GM19463 (cell line): ENCODE measurements around the gene LTC4S.
"Not testable (repeated sequence)": the region's sequence is repeated elsewhere in the genome, so short reads cannot be mapped to it uniquely, and the experiment has no call there.

ENCODE experiments used
- ATAC-seq: cut with Tn5 transposase; IDR thresholded peaks from one replicate; pipeline ENCODE4 v1.9.1; 2021; ENCODE audit warnings: mild to moderate bottlenecking, moderate library complexity; ENCODE audit not compliant: unreplicated experiment

The LTC4S gene, protein sequence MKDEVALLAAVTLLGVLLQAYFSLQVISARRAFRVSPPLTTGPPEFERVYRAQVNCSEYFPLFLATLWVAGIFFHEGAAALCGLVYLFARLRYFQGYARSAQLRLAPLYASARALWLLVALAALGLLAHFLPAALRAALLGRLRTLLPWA

DNA sequence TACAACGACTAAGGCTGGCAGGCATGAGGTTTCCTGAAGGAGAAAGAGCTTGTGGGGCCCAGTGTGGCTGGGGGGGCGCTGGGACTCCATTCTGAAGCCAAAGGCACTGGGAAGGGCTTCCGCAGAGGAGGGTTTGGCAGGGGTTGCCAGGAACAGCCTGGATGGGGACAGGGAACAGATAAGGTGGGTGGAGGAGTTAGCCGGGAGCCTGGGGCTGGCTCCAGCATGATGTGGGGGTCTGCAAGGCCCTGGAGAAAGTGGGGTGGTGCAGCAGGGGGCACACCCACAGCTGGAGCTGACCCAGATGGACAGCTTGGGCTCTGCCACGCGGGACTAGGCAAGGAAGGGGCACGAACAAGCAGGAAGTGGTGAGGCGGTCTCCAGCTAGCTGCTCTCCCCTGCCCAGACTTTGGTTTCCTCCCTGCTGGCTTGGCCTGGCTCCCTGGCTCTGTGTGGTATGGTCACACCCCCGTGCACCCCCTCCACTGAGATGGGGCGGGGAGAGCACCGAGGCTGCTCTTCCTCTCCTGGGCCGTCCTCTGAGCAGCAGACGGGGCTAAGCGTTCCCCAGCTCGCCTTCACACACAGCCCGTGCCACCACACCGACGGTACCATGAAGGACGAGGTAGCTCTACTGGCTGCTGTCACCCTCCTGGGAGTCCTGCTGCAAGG is at the start of gene LTC4S:
TSS of gene LTC4S (plus strand) at position 519 of the 672 bp plus-strand sequence. CDS start at position 614, 95 bp downstream.
- ATAC-seq, result no peak

DNA sequence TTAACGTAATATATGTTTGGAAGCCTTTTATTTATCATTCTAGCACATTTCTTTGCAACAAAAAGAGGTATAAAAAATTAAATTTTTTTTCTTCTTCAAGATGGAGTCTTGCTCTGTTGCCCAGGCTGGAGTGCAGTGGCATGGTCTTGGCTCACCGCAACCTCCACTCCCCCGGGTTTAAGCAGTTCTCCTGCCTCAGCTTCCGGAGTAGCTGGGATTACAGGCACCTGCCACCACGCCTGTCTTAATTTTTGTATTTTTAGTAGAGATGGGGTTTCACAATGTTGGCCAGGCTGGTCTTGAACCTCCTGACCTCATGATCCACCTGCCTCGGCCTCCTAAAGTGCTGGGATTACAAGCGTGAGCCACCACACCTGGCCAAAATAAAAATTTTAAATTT is 49.7 kb upstream of the LTC4S start:
- ATAC-seq, result not testable (repeated sequence)

DNA sequence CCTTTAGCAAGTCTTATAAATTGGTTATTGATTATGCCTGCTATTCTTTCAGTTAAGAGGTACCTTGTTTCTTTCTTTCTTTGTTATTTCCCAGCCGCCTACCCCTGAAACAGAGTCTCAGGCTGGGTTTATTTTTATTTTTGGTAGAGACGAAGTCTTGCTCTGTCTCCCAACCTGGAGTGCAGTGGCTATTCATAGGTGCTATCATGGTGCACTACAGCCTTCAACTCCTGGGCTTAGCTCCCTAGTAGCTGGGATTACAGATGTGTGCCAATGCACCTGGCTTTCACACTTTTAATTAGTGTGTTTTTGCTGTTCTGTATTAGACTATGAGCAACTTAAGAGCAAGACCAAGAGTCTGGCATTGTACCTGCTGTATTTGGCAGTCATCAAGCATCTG is 46.9 kb upstream of the LTC4S start:
- no peak for ATAC-seq

DNA sequence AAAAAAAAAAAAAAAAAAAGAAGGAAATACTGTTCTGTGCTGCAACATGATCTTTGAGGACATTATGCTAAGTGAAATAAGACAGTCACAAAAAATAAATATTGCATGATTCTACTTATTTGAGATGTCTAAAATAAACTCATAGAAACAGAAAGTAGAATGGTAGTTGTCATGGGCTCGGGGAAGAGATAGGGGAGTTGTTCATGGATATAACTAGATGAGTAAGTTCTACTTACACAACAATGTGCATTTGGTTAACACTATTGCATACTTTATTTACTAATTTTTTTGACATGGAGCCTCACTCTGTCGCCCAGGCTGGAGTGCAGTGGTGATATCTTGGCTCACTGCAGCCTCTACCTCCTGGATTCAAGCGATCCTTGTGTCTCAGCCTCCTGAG is 46.0 kb upstream of the LTC4S start:
- no peak for ATAC-seq

DNA sequence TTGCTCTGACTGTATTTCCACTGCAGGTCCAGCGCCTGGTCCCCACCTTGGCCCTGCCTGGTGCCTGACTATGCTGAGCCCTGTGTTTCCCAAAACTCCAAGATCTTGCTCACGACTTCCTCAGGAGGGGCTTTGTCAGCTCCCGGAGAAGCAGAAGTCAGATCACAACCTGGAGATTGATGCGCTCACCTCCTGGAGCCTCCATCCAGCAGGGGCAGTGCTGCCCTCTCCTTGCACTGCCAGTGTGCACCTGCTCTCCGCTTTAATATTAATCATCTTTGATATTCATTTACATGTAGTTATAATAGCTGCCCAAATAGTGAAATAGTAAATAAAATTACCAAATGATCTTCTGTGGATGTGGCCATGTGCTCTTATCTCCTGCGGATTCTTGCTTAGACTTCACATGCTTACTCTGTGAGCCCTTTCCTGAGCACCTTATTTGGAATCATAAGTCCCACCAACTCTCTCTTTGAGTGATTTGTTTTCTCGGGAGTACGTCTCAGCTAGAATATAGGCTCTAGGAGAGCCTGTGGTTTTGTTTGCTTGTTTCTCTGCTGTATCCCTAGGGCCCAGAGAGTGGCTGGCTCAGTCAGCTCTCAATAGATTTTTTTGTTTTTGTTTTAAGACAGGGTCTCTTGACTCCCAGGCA is 43.8 kb upstream of the LTC4S start:
- no peak for ATAC-seq

DNA sequence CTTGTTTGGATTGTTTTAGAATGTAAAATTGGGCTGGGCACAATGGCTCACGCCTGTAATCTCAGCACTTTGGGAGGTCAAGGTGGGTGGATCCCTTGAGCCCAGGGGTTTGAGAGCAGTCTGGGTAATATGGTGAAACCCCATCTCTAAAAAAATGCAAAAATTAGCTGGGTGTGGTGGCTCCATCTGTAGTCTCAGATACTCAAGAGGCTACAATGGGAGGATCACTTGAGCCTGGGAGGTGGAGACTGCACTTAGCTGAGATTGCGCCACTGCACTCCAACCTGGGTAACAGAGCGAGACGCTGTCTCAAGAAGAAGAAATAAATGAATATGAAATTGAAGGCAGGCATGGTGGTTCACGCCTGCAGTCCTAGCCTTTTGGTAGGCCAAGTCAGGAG is 39.8 kb upstream of the LTC4S start:
- no peak for ATAC-seq

DNA sequence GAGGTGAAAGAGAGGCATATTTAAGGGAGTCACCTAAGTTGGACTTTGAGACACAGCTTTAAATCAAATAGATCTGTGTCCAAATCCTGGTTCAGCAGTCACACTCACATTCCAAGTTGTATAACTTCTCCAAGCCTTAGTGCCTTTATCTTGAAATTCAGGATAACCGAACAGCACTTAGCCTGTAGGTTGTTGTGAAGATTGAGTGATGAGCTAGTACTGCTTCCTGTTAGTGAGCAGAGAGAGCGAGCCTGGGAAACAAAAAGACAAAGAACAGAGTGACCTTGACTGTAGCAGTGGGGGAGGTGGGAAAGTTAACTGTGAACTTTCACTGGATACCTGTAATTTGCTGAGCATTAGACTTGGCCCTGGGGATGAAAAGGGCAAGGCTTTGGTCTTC is 38.8 kb upstream of the LTC4S start:
- no peak for ATAC-seq

DNA sequence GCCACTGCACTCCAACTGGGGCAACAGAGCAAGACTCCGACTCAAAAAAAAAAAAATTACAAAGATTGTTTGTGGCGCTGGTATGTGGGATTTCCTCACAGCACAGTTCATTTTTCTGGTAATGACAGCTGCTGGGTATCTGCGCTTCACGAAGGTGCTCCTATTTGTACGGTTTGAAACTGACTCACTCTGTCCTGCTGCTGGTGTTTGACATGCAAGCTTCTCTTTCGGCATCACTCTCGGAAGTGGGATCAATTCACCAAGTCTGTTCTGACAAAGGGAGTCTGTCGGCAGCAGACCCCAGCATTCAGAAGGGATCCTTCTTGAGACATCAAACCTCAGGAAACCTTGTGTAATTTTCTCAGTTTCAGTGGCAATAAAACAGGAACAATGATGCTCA is 34.8 kb upstream of the LTC4S start:
- ATAC-seq, result no peak

DNA sequence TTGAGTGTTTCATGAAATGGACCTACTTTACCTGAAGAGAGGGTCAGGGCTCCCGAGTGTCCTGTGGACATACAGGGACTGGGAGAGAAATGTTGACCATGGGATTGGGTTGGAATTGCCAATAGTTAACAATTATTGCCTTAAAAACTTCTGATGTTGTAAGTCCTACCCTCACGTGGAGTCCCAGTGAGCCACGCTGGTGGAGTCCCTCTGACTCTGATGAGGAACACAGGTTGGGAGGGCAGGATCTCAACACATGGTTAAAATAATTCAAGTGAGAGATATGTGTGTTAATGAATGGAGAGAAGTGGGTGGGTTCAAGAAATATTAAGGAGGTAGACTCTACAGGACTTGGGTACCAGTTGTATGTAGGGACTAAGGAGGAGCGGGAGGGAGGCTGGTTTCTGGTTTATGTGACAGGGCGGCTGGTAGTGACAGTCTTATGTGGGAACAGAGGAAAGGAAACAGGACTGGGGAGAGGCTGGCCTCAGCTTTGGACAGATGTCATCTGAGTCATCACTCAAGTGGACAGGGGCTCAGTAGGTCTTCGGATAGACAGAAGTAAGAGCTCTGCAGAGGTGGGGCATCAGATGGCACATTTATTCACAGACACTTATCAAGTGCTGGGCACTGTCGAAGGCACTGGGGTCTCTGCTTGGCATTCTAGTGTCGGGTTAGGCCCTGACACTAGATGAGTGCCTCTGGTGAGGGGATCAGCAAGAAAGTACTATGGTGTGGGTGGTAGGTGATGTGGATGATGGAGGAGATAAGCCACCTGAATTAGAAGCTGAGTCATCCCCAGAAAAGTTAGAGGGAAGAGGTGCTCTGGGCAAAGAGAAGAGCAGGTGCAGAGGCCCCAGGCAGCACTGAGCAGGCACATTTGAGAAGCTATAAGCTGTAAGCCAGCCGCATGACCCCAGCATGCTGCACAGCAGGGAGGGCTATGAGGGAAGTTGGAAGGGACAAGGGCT is 33.9 kb upstream of the LTC4S start:
- peak; percentile 67 for ATAC-seq

DNA sequence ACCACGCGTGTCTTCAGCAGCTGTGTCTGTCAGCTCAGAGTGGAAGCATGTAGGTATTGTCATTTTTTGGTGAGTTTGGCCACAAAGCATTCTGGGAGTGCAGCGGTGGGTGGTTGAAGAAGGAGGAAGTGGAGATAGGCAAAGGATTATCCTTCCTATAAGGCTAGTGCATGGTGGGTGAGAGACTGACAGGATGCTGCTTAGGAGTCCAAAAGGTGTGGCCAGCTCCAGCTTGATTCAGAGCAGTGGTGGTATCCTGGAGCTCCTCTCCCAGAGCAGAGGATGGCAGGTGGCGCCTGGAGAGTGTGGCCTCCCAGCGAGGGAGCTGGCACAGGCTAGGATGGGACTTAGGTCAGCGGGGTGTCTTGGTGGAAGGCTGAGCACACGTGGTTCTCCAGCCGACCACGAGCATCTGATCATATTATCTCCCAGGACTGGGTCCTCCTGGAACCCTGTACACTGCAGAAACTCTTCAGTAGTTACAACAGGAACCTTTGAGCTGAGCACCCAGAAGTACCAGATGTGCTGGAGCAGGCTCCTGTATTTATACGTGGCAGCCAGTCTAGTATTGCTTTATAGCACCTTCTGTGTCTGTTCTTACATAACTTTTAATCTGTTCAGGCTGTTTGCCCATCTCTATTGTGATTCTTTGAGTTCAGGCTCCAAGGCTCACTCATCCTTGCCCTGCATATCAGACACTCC is 31.6 kb upstream of the LTC4S start:
- ATAC-seq, result no peak

DNA sequence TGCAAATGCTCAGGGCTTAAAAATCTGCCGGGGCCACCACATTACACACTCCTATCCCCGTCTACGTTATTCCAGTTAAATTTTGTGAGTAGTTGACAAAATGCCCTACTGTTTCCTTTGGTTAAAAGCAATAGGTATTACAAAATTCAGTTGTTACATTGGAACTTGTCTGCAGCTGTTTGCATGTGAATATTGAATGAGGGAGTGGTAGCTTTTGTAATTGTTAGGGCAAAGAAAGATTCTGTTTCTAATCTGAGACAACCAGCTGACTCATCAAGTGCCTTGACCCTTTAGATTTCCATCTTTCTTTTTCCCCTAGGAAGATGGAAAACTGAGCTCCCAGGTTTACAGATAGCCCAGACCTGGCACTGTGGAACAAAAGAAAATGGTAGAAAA is 31.0 kb upstream of the LTC4S start:
- ATAC-seq, result no peak

DNA sequence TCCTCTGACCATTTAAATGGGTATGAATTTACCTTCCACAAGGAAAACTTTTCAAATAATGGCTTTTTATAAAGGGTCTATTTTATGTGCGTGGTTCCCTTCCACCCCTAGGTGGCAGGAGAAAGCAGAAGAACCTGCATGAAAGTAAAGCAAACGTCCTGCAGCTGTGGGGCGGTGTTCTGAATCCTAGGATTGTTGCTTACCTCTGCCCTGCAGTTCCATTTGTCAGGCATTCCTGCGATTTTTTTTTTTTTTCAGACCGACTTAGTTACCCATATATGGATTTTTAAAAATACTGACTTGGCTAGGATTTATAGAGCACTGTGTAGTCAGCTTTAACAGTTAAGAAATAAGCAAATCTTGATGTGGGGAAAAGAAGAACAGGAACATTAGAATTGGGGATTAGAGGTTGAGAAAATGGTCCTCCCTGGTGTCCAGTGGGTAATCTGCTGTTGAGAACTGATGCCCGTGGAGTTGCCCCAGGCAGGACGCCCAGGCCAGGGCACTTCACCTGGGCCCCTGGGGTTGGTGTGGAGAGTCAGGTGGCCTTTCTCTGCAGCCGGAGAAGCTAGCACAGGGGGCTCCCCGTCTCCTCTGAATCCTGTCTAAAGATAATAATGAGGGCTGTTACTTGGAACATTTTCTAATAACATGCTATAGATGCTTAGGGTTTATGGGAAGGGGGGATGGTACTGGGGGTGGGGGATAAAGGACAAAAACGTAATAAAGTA is 30.4 kb upstream of the LTC4S start:
- peak; percentile 55 for ATAC-seq

DNA sequence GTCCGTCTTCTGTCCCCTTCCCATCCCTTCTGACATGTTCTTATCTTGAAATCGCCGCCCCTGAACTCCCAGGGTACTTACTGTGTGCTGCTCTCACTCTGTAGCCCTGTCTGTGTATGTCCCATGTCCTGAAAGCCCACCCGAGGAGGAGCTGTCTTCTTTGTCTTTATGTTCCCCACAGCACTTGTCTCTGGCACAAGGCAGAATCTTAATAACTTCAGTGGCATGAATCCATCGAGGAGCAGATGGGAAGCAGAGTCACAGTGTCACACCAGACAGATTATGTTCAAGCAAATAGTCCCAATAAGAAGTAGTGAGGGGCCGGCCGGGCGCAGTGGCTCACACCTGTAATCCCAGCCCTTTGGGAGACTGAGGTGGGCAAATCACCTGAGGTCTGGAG is 29.7 kb upstream of the LTC4S start:
- no peak for ATAC-seq

DNA sequence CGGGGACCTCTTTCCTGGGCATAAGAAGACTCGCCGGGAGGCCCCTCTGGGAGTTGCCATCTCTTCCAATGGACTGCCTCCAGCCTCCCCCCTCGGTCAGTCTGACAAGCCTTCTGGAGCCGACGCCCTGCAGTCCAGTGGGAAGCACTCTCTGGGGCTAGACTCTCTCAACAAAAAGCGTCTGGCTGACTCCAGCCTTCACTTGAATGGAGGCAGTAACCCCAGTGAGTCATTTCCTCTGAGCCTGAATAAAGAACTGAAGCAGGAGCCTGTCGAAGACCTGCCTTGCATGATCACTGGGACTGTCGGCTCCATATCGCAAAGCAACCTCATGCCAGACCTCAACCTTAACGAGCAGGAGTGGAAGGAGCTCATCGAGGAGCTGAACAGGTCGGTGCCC is 28.4 kb upstream of the LTC4S start:
- ATAC-seq, result no peak

DNA sequence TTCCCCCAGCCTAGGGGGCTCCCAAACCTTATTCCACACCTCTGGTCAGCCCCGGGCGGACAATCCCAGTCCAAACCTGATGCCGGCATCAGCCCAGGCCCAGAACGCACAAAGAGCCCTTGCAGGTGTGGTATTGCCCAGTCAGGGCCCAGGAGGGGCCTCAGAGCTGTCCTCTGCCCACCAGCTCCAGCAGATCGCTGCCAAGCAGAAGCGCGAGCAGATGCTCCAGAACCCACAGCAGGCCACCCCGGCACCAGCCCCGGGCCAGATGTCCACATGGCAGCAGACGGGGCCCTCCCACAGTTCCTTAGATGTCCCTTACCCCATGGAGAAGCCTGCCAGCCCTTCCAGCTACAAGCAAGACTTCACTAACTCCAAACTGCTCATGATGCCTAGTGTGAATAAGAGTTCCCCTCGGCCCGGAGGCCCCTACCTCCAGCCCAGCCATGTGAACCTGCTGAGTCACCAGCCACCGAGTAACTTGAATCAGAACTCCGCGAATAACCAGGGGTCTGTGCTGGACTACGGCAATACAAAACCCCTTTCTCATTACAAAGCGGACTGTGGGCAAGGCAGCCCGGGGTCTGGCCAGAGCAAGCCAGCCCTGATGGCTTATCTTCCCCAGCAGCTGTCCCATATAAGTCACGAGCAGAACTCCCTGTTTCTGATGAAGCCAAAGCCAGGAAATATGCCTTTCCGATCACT is 27.6 kb upstream of the LTC4S start:
- no peak for ATAC-seq

DNA sequence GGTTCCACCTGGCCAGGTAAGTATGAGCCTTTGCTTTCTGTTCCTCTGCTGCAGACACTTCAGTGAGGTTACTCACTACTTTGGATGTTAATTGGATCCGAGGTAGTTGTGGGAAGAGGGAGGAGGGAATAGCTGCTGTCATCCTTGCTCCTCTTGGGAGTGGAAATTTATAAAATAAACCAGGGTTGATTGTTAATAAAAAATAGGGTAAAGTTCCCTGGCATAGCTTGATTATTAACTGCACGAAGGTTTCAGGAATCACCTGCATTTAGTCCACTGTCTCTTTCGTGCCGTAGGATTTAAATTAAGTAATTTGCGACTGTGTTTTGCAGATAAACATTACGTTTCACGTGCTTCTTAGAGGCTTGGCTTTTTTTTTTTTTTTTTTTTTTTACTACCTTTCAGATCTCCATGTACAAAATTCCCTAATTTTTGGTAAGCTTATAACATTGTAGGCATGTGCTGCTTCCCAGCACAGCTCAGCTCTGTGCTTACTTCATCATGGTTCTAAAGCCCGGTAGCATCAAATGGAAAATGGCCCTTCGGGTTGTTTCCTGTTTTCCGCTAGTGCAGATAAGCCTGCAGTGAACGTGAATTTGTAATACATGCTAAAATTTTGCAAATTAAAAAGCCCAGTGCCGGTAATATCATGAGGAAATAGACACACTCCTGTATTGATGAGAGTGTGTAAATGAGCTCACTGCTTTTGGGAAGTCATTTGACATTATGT is 26.9 kb upstream of the LTC4S start:
- ATAC-seq, result no peak

DNA sequence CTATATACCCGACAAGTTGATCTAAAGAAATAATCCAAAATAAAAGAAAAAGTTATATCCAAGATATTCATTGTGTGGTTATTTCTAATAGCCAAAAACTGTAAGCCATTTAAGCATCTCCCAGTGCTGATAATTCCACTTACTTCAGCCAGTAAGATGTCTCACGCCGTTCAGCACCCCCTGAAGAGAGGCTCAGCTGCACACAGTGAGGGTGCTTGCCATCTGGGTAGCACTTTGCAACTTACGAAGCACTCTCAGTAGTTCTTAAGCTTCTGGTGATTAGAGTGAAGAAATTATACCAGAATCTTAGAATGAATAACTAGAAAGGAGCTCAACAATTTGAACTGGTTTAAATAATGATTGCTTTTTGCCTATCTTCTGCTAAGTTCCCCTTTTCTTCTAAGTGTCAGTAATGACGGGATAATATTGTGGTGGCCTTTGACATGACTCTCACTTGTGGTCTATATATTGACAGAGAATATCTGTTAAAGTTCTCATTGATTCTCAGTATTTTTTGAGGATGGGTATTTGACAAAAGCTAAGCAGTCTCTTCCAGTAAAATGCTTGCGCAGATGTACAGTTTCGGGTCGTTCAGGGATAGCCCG is 26.2 kb upstream of the LTC4S start:
- ATAC-seq, result no peak

DNA sequence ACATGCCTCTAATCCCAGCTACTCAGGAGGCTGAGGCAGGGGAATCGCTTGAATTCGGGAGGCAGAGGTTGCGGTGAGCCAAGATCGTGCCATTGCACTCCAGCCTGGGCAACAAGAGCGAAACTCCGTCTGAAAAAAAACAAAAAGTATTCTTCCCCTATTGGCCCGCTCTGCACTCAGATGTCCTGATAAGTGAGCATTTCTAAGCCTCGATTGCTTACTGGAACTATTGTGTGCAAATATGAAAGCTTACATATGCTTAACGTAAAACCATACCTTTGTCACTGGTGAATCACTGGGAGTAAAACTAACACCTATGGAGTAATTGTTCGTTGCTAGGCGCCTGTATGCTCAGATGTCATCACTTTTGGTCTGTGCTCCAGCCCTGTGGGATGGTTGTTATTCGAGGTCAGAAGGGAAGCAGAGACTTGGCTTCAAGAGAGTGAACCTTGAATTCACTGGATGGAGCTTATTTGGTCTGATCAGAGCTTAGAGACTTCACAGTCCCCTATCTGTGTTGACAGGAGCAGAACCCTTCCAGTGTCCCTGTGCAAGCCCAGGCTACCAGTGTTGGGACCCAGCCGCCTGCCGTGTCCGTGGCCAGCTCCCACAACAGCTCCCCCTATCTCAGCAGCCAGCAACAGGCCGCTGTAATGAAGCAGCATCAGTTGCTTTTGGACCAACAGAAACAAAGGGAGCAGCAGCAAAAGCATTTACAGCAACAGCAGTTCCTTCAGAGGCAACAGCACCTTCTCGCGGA is 25.3 kb upstream of the LTC4S start:
- no peak for ATAC-seq
